ENCODE data around the gene STPG2. TPM values are rescaled to one million over a fixed set of nuclear protein-coding genes. Genes with fewer than 3 reads are reported as not detected.
"Not testable (repeated sequence)": the region's sequence is repeated elsewhere in the genome, so short reads cannot be mapped to it uniquely, and the experiment has no call there.

STPG2 gene
- total RNA-seq, 2 donors from 2014 or later: 0.37 to 0.71 TPM

DNA sequence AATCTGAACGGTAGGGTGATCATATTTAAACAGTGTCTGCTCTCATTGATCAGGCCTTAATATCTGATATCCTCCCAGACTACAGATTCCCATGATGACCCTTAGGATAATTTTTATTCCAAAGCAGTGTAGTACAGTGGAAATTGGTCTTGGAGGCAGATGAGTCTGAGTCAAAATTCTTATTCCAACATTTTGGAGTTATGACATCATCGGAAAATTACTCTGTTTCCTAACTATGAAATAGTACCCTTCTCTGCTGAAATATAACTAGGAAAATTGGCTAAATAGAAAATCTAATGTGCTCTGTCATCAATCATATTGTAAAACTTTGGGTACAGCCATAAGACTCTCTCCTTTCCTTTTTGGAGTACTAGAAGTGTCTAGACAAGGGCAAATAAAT lies 583.3 kb downstream of the STPG2 start:
- H3K27me3 ChIP-seq: no peaks in the 10 kb centered on the region
- H3K4me3 ChIP-seq: no peak overlapping the region
- no peaks in the 10 kb centered on the region for H3K9me3 ChIP-seq
- no peak for DNase-seq (ENCODE audit: low spot score)
- H3K36me3 ChIP-seq: no peaks in the 10 kb centered on the region
- no peaks in the 10 kb centered on the region for H3K4me1 ChIP-seq
- TF ChIP-seq CTCF (IDR thresholded peaks at IDR 0.05): no peak
- no peak overlapping the region for H3K27ac ChIP-seq

GRCh38 chr4:97558204-97558778 lies 585.0 kb downstream of the STPG2 start:
- TF ChIP-seq CTCF (IDR thresholded peaks at IDR 0.05): no peak
- H3K36me3 ChIP-seq: no peaks in the 10 kb centered on the region
- no peak for DNase-seq (ENCODE audit: low spot score)
- H3K27me3 ChIP-seq: no peaks in the 10 kb centered on the region
- H3K9me3 ChIP-seq: no peaks in the 10 kb centered on the region
- H3K27ac ChIP-seq: no peak overlapping the region
- no peaks in the 10 kb centered on the region for H3K4me1 ChIP-seq
- H3K4me3 ChIP-seq: no peak overlapping the region

GRCh38 chr4:97550637-97551036 lies 592.6 kb downstream of the STPG2 start:
- not testable (repeated sequence) for H3K36me3 ChIP-seq; H3K9me3 ChIP-seq; H3K4me3 ChIP-seq; H3K27me3 ChIP-seq; H3K27ac ChIP-seq; H3K4me1 ChIP-seq; DNase-seq (ENCODE audit: low spot score)

DNA sequence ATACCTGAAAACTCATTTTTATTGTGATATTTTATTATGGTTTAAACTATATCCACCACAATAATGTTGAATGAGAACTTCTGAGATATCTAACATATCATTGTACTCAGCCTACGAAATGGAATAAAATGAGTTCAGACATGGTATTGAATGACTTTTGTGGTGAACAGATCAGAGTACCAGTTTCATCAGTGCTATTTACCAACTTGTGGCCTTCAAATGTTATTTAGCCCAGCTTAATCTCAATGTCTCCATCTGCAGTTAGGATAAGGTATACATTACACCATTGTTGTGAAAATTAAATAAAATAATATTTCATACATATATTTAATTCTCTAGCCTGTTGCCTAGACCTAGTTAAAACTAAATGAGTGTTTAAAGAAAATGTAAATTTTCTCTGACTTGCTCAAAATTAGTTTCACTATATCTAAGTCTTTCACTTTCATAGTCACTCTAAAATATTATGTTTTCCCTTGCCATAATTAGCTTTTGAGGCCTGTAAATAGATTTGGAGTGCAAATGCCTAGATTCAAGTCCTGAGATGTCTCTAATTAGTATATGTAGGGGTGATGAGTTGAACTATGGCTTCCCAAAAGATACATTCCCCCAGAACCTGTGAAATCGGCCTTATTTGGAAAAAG lies 594.2 kb downstream of the STPG2 start:
- no peak overlapping the region for H3K27ac ChIP-seq
- H3K9me3 ChIP-seq: peaks cover 0 to 4% of the 10 kb centered on the region in 2 donors
- H3K4me1 ChIP-seq: no peaks in the 10 kb centered on the region
- H3K27me3 ChIP-seq: no peaks in the 10 kb centered on the region
- no peaks in the 10 kb centered on the region for H3K36me3 ChIP-seq
- H3K4me3 ChIP-seq: no peak overlapping the region
- TF ChIP-seq CTCF (IDR thresholded peaks at IDR 0.05): no peak
- no peak for DNase-seq (ENCODE audit: low spot score)

DNA sequence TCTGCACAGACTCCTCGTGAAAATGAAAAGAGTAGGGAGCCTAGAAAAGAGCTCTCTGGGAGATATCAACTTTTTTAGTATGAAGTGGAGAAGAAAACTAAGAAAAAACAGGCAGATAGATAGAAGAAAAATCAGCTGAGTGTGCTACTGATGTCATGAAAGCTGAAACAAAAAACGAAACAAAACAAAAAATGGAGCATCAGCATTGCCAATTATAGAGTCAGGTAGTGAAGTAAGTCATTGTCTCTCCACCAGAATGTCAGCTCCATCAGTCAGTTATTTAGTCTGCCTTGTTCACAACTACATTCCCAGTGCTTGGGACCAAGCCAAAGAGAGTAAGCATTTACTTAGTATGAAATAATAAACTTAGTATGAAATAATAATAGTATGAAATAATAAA lies 595.1 kb downstream of the STPG2 start:
- TF ChIP-seq CTCF (IDR thresholded peaks at IDR 0.05): no peak
- Histone ChIP-seq H3K27ac (no peak overlapping the region), H3K9me3 (peaks cover 0 to 4% of the 10 kb centered on the region in 2 donors), H3K36me3 (no peaks in the 10 kb centered on the region), H3K4me1 (no peaks in the 10 kb centered on the region), H3K27me3 (no peaks in the 10 kb centered on the region), H3K4me3 (no peak overlapping the region)
- DNase-seq (ENCODE audit: low spot score): no peak

DNA sequence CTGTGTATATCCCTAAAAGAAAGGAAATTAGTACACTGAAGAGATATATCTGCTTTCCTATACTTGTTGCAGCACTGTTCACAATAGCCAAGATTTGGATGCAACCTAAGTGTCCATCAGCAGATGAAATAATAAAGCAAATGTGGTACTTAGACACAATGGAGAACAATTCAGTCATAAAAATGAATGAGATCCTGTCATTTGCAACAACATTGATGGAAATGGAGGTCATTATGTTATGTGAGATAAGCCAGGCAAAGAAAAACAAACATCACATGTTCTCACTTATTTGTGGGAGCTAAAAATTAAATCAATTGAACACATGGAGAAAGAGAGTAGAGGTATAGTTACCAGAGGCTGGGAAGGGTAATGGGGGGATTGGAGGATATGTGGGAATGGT lies 611.9 kb downstream of the STPG2 start:
- Histone ChIP-seq H3K9me3 (no peaks in the 10 kb centered on the region), H3K4me1 (no peaks in the 10 kb centered on the region)
- DNase-seq (ENCODE audit: low spot score): no peak

More for the DNA sequence above, 611.9 kb downstream of the STPG2 start:
- no peak overlapping the region for H3K4me3 ChIP-seq
- H3K27ac ChIP-seq: no peak overlapping the region
- no peaks in the 10 kb centered on the region for H3K36me3 ChIP-seq
- TF ChIP-seq CTCF (IDR thresholded peaks at IDR 0.05): no peak
- no peaks in the 10 kb centered on the region for H3K27me3 ChIP-seq
